GM23338 (cell line): Measurements from ENCODE around the gene FAM111B.

Source experiments
- CREB1 ChIP-seq: fragments of 250-450 bp; sonication (Bioruptor Pico); IDR thresholded peaks from 2 replicates; pipeline ENCODE4 v1.5.0; 2020; ENCODE audit warnings: low read depth, mild to moderate bottlenecking, moderate library complexity
- CTCF ChIP-seq, 2 experiments: fragments of 200-600 bp in 1 of 2; sonication (generic) in 1 of 2; conservative IDR thresholded peaks; 2 replicates each; pipeline versions ENCODE4 v1.5.1 to v1.6.1; 2016 to 2017; ENCODE audit warnings: antibody characterized with exemption in 2 of 2, low read depth in 2 of 2, mild to moderate bottlenecking in 2 of 2, moderate library complexity in 1 of 2
- ETS1 ChIP-seq: IDR thresholded peaks from 2 replicates; pipeline ENCODE4 v1.6.1; 2016; ENCODE audit warnings: antibody characterized with exemption
- EZH2 ChIP-seq: fragments of 200-600 bp; sonication (generic); IDR thresholded peaks from one replicate; pipeline ENCODE4 v1.8.0; 2017; ENCODE audit warnings: antibody characterized with exemption, mild to moderate bottlenecking, low read depth; ENCODE audit not compliant: unreplicated experiment
- EZH2phosphoT487 ChIP-seq: fragments of 200-600 bp; sonication (generic); IDR thresholded peaks from one replicate; pipeline ENCODE4 v1.8.1; 2018; ENCODE audit warnings: antibody characterized with exemption; ENCODE audit not compliant: unreplicated experiment
- JUNB ChIP-seq: IDR thresholded peaks from one replicate; pipeline ENCODE4 v1.6.1; 2016; ENCODE audit warnings: antibody characterized with exemption; ENCODE audit not compliant: unreplicated experiment
- NANOG ChIP-seq: IDR thresholded peaks from 2 replicates; pipeline ENCODE4 v1.6.1; 2016; ENCODE audit warnings: antibody characterized with exemption, borderline replicate concordance
- POLR2AphosphoS5 ChIP-seq: IDR thresholded peaks from 2 replicates; pipeline ENCODE4 v1.6.1; 2016; ENCODE audit warnings: antibody characterized with exemption, low read depth
- REST ChIP-seq: IDR thresholded peaks from one replicate; pipeline ENCODE4 v1.6.1; 2018; ENCODE audit warnings: antibody characterized with exemption; ENCODE audit not compliant: unreplicated experiment
- STAT1 ChIP-seq: IDR thresholded peaks from one replicate; pipeline ENCODE4 v1.6.1; 2016; ENCODE audit warnings: antibody characterized with exemption; ENCODE audit not compliant: unreplicated experiment
- ZNF114 ChIP-seq: fragments of 250-450 bp; sonication (Bioruptor Pico); IDR thresholded peaks from 2 replicates; pipeline ENCODE4 v1.5.0; 2020; ENCODE audit warnings: mild to moderate bottlenecking, moderate library complexity
- ZNF462 ChIP-seq: fragments of 250-450 bp; sonication (Bioruptor Pico); IDR thresholded peaks from 2 replicates; pipeline ENCODE4 v1.5.0; 2020; ENCODE audit warnings: mild to moderate bottlenecking, moderate library complexity

GRCh38 chr11:59088162-59088561 lies 18.9 kb upstream of the FAM111B start:
- TF ChIP-seq CREB1 (CRISPR knock-in tag) (no peak), EZH2 (no peak), CTCF (conservative IDR thresholded peaks at IDR 0.05; ENCODE audit: low read depth in 2 of 2) (no peak), JUNB (no peak), REST (no peak), EZH2phosphoT487 (no peak), ETS1 (no peak), STAT1 (no peak), POLR2AphosphoS5 (no peak), NANOG (no peak), ZNF114 (CRISPR knock-in tag) (no peak), ZNF462 (no peak)
